Lung (tissue), 12 donors: ENCODE data around the gene ANKRD44. TPM values are rescaled to one million over a fixed set of nuclear protein-coding genes. Genes with fewer than 3 reads are reported as not detected.

Source experiments
- ATAC-seq: fragments of 200-7000 bp; cut with Tn5 transposase; one replicate; pipeline ENCODE4 v1.9.1; 2020; ENCODE audit warnings: moderate number of reproducible peaks; ENCODE audit not compliant: insufficient read depth, low FRiP score
- DNase-seq, 3 donors: peaks; one replicate each; pipeline ENCODE4 v3.0.0-alpha.2; 2013 to 2017
- H3K27ac ChIP-seq, 2 donors: one replicate each; pipeline ENCODE4 v1.5.1; 2013; ENCODE audit warnings: mild to moderate bottlenecking in 2 of 2, moderate library complexity in 2 of 2, control low read depth in 1 of 2, inconsistent platforms in 1 of 2, low read depth in 1 of 2, low read length in 1 of 2
- H3K27me3 ChIP-seq, 3 donors: one replicate each; pipeline ENCODE4 v1.5.1; 2013; ENCODE audit warnings: low read length in 2 of 3; ENCODE audit not compliant: control insufficient read depth in 3 of 3, insufficient read depth in 3 of 3
- H3K36me3 ChIP-seq, 4 donors: one replicate each; pipeline ENCODE4 v1.5.1; 2013; ENCODE audit warnings: low read length in 4 of 4, mild to moderate bottlenecking in 1 of 4, moderate library complexity in 1 of 4; ENCODE audit not compliant: control insufficient read depth in 4 of 4, insufficient read depth in 4 of 4
- H3K4me1 ChIP-seq, 5 donors: one replicate each; pipeline ENCODE4 v1.5.1; 2013; ENCODE audit warnings: low read length in 5 of 5, mild to moderate bottlenecking in 2 of 5, moderate library complexity in 1 of 5; ENCODE audit not compliant: control insufficient read depth in 5 of 5, insufficient read depth in 5 of 5
- H3K4me3 ChIP-seq: one replicate; pipeline ENCODE4 v1.5.1; 2013; ENCODE audit warnings: mild to moderate bottlenecking, control low read depth, moderate library complexity
- H3K9ac ChIP-seq, 2 donors: one replicate each; pipeline ENCODE4 v1.5.1; 2013; ENCODE audit warnings: low read length in 2 of 2, control low read depth in 1 of 2; ENCODE audit not compliant: insufficient read depth in 1 of 2
- H3K9me3 ChIP-seq, 4 donors: one replicate each; pipeline ENCODE4 v1.5.1; 2013; ENCODE audit warnings: low read length in 3 of 4, mild to moderate bottlenecking in 1 of 4, moderate library complexity in 1 of 4; ENCODE audit not compliant: control insufficient read depth in 4 of 4, insufficient read depth in 3 of 4
- WGBS, 2 donors: extraction: QIAGEN DNeasy Blood & Tissue Kit; methylation state at CpG; one replicate each; pipeline ENCODE4 v1.1.7; 2013; 5-methylcytosine and 5-hydroxymethylcytosine counted together
- polyA plus RNA-seq, 2 donors: library from polyadenylated mRNA; stranded (reverse); fragments of 200-250 nt; gene quantifications; one replicate each; pipeline ENCODE4 v1.2.1, GENCODE V29; 2013
- total RNA-seq, 2 donors: library from RNA; depleted of rRNA in 1 of 2; stranded (reverse); fragments of >200 nt in 1 of 2; gene quantifications; one replicate each; pipeline ENCODE4 v1.2.1, GENCODE V29; 2014 to 2021
- TF ChIP-seq, protein P1 (sequence below): IDR thresholded peaks from 2 replicates; pipeline ENCODE4 v1.5.1; 2012; ENCODE audit warnings: mild to moderate bottlenecking; ENCODE audit errors: control extremely low read depth, extremely low read depth
- donor health status: control.
- donor health status: control.
- donor health status: Bipolar disorder and iron deficiency.
- donor health status: healthy.
- donor health status: DM: yes; HTN: yes; CAD: no.

The ANKRD44 gene
- total and polyA plus RNA-seq, 4 donors = 7.1 to 73.8 (median 20.3) TPM

- H3K27me3 ChIP-seq = no peaks in the 10 kb centered on the region
- peaks cover 0 to 2% (median under 1%) of the 10 kb centered on the region in 4 donors for H3K36me3 ChIP-seq
- H3K4me3 ChIP-seq = no peak overlapping the region
- H3K4me1 ChIP-seq = peaks cover 0 to 20% (median 4%) of the 10 kb centered on the region in 5 donors
- ATAC-seq (no peak), DNase-seq (no peak)
- no peak overlapping the region for H3K9ac ChIP-seq
- TF ChIP-seq, protein P1, sequence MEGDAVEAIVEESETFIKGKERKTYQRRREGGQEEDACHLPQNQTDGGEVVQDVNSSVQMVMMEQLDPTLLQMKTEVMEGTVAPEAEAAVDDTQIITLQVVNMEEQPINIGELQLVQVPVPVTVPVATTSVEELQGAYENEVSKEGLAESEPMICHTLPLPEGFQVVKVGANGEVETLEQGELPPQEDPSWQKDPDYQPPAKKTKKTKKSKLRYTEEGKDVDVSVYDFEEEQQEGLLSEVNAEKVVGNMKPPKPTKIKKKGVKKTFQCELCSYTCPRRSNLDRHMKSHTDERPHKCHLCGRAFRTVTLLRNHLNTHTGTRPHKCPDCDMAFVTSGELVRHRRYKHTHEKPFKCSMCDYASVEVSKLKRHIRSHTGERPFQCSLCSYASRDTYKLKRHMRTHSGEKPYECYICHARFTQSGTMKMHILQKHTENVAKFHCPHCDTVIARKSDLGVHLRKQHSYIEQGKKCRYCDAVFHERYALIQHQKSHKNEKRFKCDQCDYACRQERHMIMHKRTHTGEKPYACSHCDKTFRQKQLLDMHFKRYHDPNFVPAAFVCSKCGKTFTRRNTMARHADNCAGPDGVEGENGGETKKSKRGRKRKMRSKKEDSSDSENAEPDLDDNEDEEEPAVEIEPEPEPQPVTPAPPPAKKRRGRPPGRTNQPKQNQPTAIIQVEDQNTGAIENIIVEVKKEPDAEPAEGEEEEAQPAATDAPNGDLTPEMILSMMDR = no peak
- H3K27ac ChIP-seq = no peak overlapping the region
- no peaks in the 10 kb centered on the region for H3K9me3 ChIP-seq
- WGBS, 2 donors = 91 to 95% methylated on average over 4 of the region's 4 CpGs
These were observed 12.0 kb downstream of the ANKRD44 start for GRCh38 chr2:197298609-197299008.

DNA sequence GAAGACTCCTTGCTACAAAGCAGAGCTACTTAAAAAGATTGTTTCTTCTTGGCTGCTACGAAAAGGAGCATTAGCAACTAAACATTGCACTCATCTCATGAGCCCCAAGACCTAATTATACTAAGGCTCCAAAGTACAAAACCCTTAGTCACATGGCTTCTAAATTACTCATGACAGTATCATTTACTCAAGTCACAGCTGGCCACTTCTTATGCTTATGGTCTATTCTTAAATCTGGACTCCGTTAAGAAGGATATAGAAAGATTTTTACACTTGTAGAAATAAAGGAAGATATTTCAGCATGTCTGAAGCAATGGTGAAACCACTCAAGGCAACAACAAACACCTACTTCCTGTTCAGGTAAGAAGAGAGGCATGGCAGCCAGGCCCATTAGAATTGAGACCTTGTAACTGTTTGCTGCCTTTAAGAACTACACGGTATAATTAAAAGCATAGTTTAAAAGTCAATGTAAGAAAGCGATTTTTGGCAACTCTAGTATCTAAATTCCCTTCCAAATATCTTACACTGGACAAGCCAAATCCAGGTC is 12.7 kb downstream of the ANKRD44 start:
- H3K4me1 ChIP-seq = peaks cover 0 to 27% (median 5%) of the 10 kb centered on the region in 5 donors
- TF ChIP-seq, protein P1 = no peak
- WGBS, 2 donors = 64 to 74% methylated on average over 4 of the region's 4 CpGs

GRCh38 chr2:197297266-197297665 is 13.3 kb downstream of the ANKRD44 start:
- no peaks in the 10 kb centered on the region for H3K9me3 ChIP-seq
- no peak for ATAC-seq
- 42 to 79% methylated on average over 2 of the region's 2 CpGs for WGBS, 2 donors
- H3K9ac ChIP-seq = no peak overlapping the region
- TF ChIP-seq, protein P1 = no peak
- H3K4me1 ChIP-seq = peaks cover 0 to 31% (median 5%) of the 10 kb centered on the region in 5 donors
- peaks cover 0 to 2% (median under 1%) of the 10 kb centered on the region in 4 donors for H3K36me3 ChIP-seq
- DNase-seq = no peak
- H3K4me3 ChIP-seq = no peak overlapping the region
- H3K27me3 ChIP-seq = no peaks in the 10 kb centered on the region
- H3K27ac ChIP-seq = no peak overlapping the region

More for the DNA sequence above, 12.7 kb downstream of the ANKRD44 start:
- Histone ChIP-seq H3K36me3 (peaks cover 0 to 2% (median under 1%) of the 10 kb centered on the region in 4 donors), H3K9ac (no peak overlapping the region), H3K9me3 (no peaks in the 10 kb centered on the region), H3K4me3 (no peak overlapping the region), H3K27ac (no peak overlapping the region), H3K27me3 (no peaks in the 10 kb centered on the region)
- ATAC-seq (no peak), DNase-seq (no peak)

DNA sequence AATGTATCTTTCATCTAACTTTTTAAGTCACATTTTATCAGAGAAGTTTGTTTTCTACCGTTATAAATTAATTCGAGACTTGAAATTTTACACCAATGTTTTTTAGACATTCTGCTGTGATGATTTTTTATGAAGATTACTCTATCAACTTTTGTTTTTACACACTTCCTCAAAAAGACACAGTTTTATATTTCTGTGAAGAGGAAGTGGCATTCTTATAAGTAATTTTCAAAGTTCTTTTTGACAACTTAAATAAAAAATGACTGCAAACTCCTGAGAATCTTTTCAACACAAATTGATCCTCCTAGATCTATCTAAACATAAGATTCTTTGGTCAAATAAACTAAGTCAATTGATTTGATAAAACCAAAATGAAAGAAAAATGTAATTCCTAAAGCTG is 13.7 kb downstream of the ANKRD44 start:
- H3K4me1 ChIP-seq = peaks cover 0 to 31% (median 5%) of the 10 kb centered on the region in 5 donors
- no peak overlapping the region for H3K9ac ChIP-seq
- TF ChIP-seq, protein P1 = no peak
- no peaks in the 10 kb centered on the region for H3K9me3 ChIP-seq
- no peak overlapping the region for H3K4me3 ChIP-seq
- peaks cover 0 to 2% (median under 1%) of the 10 kb centered on the region in 4 donors for H3K36me3 ChIP-seq
- no peak for DNase-seq
- no peaks in the 10 kb centered on the region for H3K27me3 ChIP-seq
- no peak for ATAC-seq
- 27 to 56% methylated on average over 2 of the region's 2 CpGs for WGBS, 2 donors
- no peak overlapping the region for H3K27ac ChIP-seq
